HepG2 (cell line): ENCODE data around the gene EPHA2. TPM values are rescaled to one million over a fixed set of nuclear protein-coding genes. Genes with fewer than 3 reads are reported as not detected.

Experiments
- ARNT ChIP-seq: fragments of 450-650 bp; IDR thresholded peaks from 2 replicates; pipeline ENCODE4 v1.6.1; 2017
- CCAR2 ChIP-seq: fragments of 200-400 bp; formaldehyde crosslinking; optimal IDR thresholded peaks from 2 replicates; pipeline ENCODE3; 2018; ENCODE audit warnings: low read depth, mild to moderate bottlenecking, low read length, moderate library complexity
- CERS6 ChIP-seq: sonication (generic); formaldehyde crosslinking; IDR thresholded peaks from 2 replicates; pipeline ENCODE4 v1.5.0; 2020; ENCODE audit warnings: missing genetic modification reagents
- DNMT3B ChIP-seq: conservative IDR thresholded peaks from 2 replicates; pipeline ENCODE4 v1.6.1; 2016; ENCODE audit warnings: missing biosample characterization, control low read depth
- E2F5 ChIP-seq: sonication (generic); formaldehyde crosslinking; conservative IDR thresholded peaks from 2 replicates; pipeline ENCODE4 v1.4.0; 2020; ENCODE audit warnings: missing genetic modification reagents
- FOXA3 ChIP-seq: IDR thresholded peaks from 2 replicates; pipeline ENCODE4 v1.6.1; 2016; ENCODE audit warnings: missing genetic modification reagents, missing compliant biosample characterization
- FOXC1 ChIP-seq: sonication (generic); formaldehyde crosslinking; IDR thresholded peaks from 2 replicates; pipeline ENCODE4 v1.8.0; 2022; ENCODE audit warnings: mild to moderate bottlenecking, missing genetic modification reagents, borderline replicate concordance
- HES4 ChIP-seq: sonication (generic); formaldehyde crosslinking; IDR thresholded peaks from 2 replicates; pipeline ENCODE4 v1.9.0; 2021; ENCODE audit warnings: mild to moderate bottlenecking, missing genetic modification reagents, borderline replicate concordance
- HMG20B ChIP-seq: conservative IDR thresholded peaks from 2 replicates; pipeline ENCODE4 v1.6.1; 2016; ENCODE audit warnings: missing genetic modification reagents, missing compliant biosample characterization
- ISX ChIP-seq: sonication (generic); formaldehyde crosslinking; conservative IDR thresholded peaks from 2 replicates; pipeline ENCODE4 v1.5.0; 2020; ENCODE audit warnings: missing genetic modification reagents
- MLXIP ChIP-seq: sonication (generic); formaldehyde crosslinking; IDR thresholded peaks from 2 replicates; pipeline ENCODE4 v1.9.0; 2021; ENCODE audit warnings: missing genetic modification reagents, borderline replicate concordance
- PBX2 ChIP-seq: IDR thresholded peaks from 2 replicates; pipeline ENCODE4 v1.6.1; 2016; ENCODE audit warnings: control low read depth
- RFXAP ChIP-seq: sonication (generic); formaldehyde crosslinking; IDR thresholded peaks from 2 replicates; pipeline ENCODE4 v1.4.0; 2020; ENCODE audit warnings: missing genetic modification reagents, borderline replicate concordance
- TFDP2 ChIP-seq: sonication (generic); formaldehyde crosslinking; IDR thresholded peaks from 2 replicates; pipeline ENCODE4 v1.4.0; 2020; ENCODE audit warnings: missing genetic modification reagents
- TIGD3 ChIP-seq: sonication (generic); formaldehyde crosslinking; IDR thresholded peaks from 2 replicates; pipeline ENCODE4 v1.5.1; 2020; ENCODE audit warnings: mild to moderate bottlenecking, missing genetic modification reagents, borderline replicate concordance
- U2AF2 ChIP-seq: fragments of 200-400 bp; formaldehyde crosslinking; IDR thresholded peaks from 2 replicates; pipeline ENCODE4 v1.6.1; 2017; ENCODE audit warnings: low read depth, mild to moderate bottlenecking, low read length
- WIZ ChIP-seq: sonication (generic); formaldehyde crosslinking; IDR thresholded peaks from 2 replicates; pipeline ENCODE4 v1.5.1; 2020; ENCODE audit warnings: mild to moderate bottlenecking, missing genetic modification reagents
- ZNF296 ChIP-seq: sonication (generic); formaldehyde crosslinking; conservative IDR thresholded peaks from 2 replicates; pipeline ENCODE4 v1.5.0; 2020; ENCODE audit warnings: mild to moderate bottlenecking, missing genetic modification reagents
- ZNF350 ChIP-seq: sonication (generic); formaldehyde crosslinking; IDR thresholded peaks from 2 replicates; pipeline ENCODE4 v1.4.0; 2020; ENCODE audit warnings: mild to moderate bottlenecking, low read depth, missing genetic modification reagents, borderline replicate concordance
- ZNF83 ChIP-seq: sonication (generic); formaldehyde crosslinking; IDR thresholded peaks from 2 replicates; pipeline ENCODE4 v1.4.0; 2020; ENCODE audit warnings: missing genetic modification reagents, mild to moderate bottlenecking, borderline replicate concordance
- polyA plus RNA-seq, 8 experiments: library from polyadenylated mRNA; depleted of rRNA in 3 of 8; stranded (reverse) in 7 of 8; unstranded in 1 of 8; fragments of >200 nt; fragmentation: Illumina TruSeq in 4 of 8; extraction: Trizol in 4 of 8; gene quantifications; 2 replicates each; pipeline versions ENCODE4 v1.2.1 to v1.2.3, GENCODE V29; 2011 to 2016; ENCODE audit warnings: low read depth in 4 of 8, missing spikeins in 1 of 8, mixed read lengths in 1 of 8; ENCODE audit not compliant: insufficient read depth in 1 of 8
- total RNA-seq, 5 experiments: library from RNA; depleted of rRNA; stranded (reverse); fragments of >200 nt; fragmentation: Illumina TruSeq; extraction: Trizol; gene quantifications; 2 replicates each; pipeline ENCODE4 v1.2.3, GENCODE V29; 2016; ENCODE audit warnings: low read depth in 1 of 5

Gene EPHA2
- total and polyA plus RNA-seq, 2 of the 13 experiments (the other 11 are each of a cell fraction or from before 2014, with no cell fraction given), result 33.6 to 53.6 TPM

- TF ChIP-seq ARNT (no peak), U2AF2 (no peak), HMG20B (no peak; the same call in 1 of the 2 replicates), FOXC1 (CRISPR knock-in tag) (peak; percentile 29; the same call in 1 of the 2 replicates), HES4 (CRISPR knock-in tag) (no peak), PBX2 (CRISPR knock-in tag) (no peak), MLXIP (CRISPR knock-in tag) (no peak), ZNF350 (CRISPR knock-in tag) (0 out of 2 replicates have a peak, but pooled peaks have one; percentile 74), ISX (no peak), CERS6 (CRISPR knock-in tag) (no peak), ZNF296 (CRISPR knock-in tag) (peak; percentile 69; the same call in 1 of the 2 replicates), TIGD3 (CRISPR knock-in tag) (peak; percentile 91; the same call in 1 of the 2 replicates), ZNF83 (CRISPR knock-in tag) (no peak), TFDP2 (CRISPR knock-in tag) (no peak), FOXA3 (CRISPR knock-in tag) (peak; percentile 79), RFXAP (CRISPR knock-in tag) (no peak), E2F5 (no peak), DNMT3B (peak; percentile 46; the same call in 1 of the 2 replicates), WIZ (no peak; the same call in 1 of the 2 replicates), CCAR2 (no peak)
These were observed 23.0 kb upstream of the EPHA2 start (continued) for GRCh38 chr1:16178596-16179497.
